ENCODE data around the gene SPATA6L. TPM values are rescaled to one million over a fixed set of nuclear protein-coding genes. Genes with fewer than 3 reads are reported as not detected.

SPATA6L gene
- total RNA-seq, 1 donor from 2014 or later = not detected

DNA sequence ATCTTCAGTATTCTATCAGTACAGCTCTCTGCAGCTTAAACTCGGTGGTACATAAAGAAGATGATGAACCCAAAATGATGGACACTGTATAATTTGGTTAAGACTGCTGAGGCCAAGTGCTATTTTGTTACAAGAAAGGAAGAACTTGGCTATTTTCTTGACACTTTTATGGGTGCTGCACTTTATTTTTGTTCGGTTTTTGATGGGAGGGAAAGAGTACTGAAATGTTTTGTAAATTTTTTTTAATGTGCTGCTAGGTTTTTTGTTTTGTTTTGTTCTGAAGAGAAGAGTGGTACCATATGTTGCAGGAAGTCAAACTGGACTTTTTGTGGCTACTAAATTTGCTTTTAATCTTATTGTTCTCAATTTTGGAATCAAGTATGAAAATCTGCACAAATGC is 39.7 kb upstream of the SPATA6L start:
- TF ChIP-seq, protein P1, sequence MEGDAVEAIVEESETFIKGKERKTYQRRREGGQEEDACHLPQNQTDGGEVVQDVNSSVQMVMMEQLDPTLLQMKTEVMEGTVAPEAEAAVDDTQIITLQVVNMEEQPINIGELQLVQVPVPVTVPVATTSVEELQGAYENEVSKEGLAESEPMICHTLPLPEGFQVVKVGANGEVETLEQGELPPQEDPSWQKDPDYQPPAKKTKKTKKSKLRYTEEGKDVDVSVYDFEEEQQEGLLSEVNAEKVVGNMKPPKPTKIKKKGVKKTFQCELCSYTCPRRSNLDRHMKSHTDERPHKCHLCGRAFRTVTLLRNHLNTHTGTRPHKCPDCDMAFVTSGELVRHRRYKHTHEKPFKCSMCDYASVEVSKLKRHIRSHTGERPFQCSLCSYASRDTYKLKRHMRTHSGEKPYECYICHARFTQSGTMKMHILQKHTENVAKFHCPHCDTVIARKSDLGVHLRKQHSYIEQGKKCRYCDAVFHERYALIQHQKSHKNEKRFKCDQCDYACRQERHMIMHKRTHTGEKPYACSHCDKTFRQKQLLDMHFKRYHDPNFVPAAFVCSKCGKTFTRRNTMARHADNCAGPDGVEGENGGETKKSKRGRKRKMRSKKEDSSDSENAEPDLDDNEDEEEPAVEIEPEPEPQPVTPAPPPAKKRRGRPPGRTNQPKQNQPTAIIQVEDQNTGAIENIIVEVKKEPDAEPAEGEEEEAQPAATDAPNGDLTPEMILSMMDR (IDR thresholded peaks at IDR 0.05) = no peak
- H3K9me3 ChIP-seq = no peaks in the 10 kb centered on the region
- H3K4me3 ChIP-seq = no peak overlapping the region
- intact Hi-C loops (cut with DNase I) = no loop called here
- H3K27ac ChIP-seq = no peak overlapping the region
- no peaks in the 10 kb centered on the region for H3K27me3 ChIP-seq
- H3K36me3 ChIP-seq = peaks cover 32 to 51% of the 10 kb centered on the region in 2 donors
- no peak for DNase-seq (ENCODE audit: low spot score in 2 of 2)
- no peaks in the 10 kb centered on the region for H3K4me1 ChIP-seq

DNA sequence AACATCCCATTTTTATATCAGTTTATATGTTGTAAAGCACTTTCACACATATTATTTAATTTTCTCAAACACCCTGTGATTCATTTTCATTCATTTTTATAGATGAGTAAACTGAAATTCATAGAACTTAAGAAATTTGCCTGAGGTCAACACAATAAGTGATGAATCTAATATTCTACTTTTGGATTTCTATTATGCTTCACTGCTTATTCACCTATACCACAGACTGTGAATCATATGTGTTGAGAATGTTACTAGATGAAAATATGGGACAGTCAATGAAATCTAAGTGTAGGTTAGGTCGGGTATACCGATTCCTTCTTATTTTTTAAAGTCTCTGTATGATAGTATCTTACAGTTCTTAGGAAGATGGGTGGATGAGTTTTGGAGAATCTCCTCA is 37.8 kb upstream of the SPATA6L start:
- TF ChIP-seq, protein P1 (IDR thresholded peaks at IDR 0.05) = no peak
- DNase-seq (ENCODE audit: low spot score in 2 of 2) = no peak
- Histone ChIP-seq H3K9me3 (no peaks in the 10 kb centered on the region), H3K27ac (no peak overlapping the region), H3K4me1 (no peaks in the 10 kb centered on the region), H3K27me3 (no peaks in the 10 kb centered on the region), H3K4me3 (no peak overlapping the region), H3K36me3 (peaks cover 39 to 52% of the 10 kb centered on the region in 2 donors)
- intact Hi-C loops (cut with DNase I) = no loop called here

DNA sequence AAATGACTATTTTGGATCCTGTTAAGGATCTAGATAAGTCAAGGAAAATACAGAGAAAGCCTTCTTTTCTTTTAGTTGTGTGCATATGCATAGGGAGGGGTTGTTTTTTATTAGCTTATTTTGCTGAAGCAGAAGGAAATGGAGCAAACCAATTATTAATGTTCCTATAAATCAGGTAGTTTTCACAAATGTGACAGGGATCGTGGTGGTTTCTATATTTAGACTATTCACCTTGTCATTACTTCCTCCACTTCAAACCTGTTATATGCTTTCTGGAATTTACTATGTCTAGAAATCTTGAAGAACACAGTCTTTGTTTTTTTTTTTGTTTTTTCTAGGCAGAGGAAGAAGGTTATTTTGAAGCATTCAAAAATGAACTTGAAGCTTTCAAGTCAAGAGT is 35.2 kb upstream of the SPATA6L start:
- H3K4me3 ChIP-seq = no peak overlapping the region
- H3K9me3 ChIP-seq = no peaks in the 10 kb centered on the region
- H3K27me3 ChIP-seq = no peaks in the 10 kb centered on the region
- no peaks in the 10 kb centered on the region for H3K4me1 ChIP-seq
- H3K27ac ChIP-seq = no peak overlapping the region
- TF ChIP-seq, protein P1 (IDR thresholded peaks at IDR 0.05) = no peak
- intact Hi-C loops (cut with DNase I) = no loop called here
- H3K36me3 ChIP-seq = peaks cover 54 to 63% of the 10 kb centered on the region in 2 donors
- no peak for DNase-seq (ENCODE audit: low spot score in 2 of 2)

DNA sequence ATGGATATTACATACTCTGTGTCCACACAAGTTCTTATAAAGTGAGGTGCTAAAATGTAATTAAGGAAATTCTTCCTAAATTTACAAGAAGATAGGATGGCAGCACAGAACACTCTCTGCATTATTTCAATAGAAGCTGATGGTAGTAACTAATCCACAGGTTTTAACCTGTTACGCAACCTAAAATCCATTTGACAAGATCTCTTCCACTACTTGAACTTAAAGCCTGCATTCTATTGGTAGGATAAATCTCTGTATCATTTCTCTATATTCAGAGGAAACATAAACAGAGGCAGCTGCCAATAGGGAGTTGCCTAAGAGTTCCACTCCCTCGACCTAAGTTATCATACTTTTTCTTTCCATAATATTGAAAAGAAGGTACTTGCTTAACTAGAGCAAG is 34.7 kb upstream of the SPATA6L start:
- DNase-seq (ENCODE audit: low spot score in 2 of 2) = no peak
- H3K27ac ChIP-seq = no peak overlapping the region
- H3K9me3 ChIP-seq = no peaks in the 10 kb centered on the region
- TF ChIP-seq, protein P1 (IDR thresholded peaks at IDR 0.05) = no peak
- peaks cover 49 to 59% of the 10 kb centered on the region in 2 donors for H3K36me3 ChIP-seq
- H3K4me3 ChIP-seq = no peak overlapping the region
- intact Hi-C loops (cut with DNase I) = no loop called here
- H3K27me3 ChIP-seq = no peaks in the 10 kb centered on the region
- no peaks in the 10 kb centered on the region for H3K4me1 ChIP-seq

DNA sequence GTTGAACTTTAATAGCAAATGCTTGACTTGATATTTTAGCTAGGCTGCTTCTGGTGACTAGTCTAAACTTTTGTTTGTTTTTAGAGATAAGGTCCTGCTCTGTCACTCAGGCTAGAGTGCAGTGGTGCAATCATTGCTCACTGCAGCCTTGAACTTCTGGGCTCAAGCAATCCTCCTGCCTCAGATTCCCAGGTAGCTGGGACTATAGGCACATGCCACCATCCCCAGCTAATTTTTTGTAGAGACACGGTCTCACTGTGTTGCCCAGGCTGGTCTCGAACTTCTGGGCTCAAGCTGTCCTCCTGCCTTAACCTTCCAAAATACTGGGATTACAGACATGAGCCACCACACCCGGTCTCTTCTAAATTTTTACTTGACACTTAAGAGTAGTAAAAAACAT is 33.8 kb upstream of the SPATA6L start:
- H3K4me1 ChIP-seq = no peaks in the 10 kb centered on the region
- H3K27ac ChIP-seq = no peak overlapping the region
- no peaks in the 10 kb centered on the region for H3K9me3 ChIP-seq
- TF ChIP-seq, protein P1 (IDR thresholded peaks at IDR 0.05) = no peak
- intact Hi-C loops (cut with DNase I) = no loop called here
- no peak overlapping the region for H3K4me3 ChIP-seq
- no peak for DNase-seq (ENCODE audit: low spot score in 2 of 2)
- no peaks in the 10 kb centered on the region for H3K27me3 ChIP-seq
- peaks cover 49 to 56% of the 10 kb centered on the region in 2 donors for H3K36me3 ChIP-seq

DNA sequence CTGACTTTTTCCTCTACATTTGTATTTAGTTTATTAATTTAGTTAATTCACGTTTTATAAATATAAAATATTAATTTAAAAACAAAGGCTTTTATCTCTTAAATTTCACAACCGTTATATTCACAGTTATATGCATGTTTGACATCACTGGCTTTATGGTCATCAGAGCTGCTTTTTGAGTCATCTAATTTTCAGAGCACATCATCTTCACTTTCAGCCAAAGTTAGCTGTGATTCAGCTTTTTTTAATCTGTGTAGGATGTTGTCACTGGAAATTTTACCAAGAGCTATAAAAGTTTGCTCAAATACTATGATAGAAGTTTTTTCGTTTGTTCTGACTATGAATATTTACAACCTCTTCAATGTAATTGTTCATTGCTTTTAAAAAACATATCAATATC is 25.5 kb upstream of the SPATA6L start:
- TF ChIP-seq, protein P1 (IDR thresholded peaks at IDR 0.05) = no peak
- Histone ChIP-seq H3K36me3 (peaks cover 1 to 24% of the 10 kb centered on the region in 2 donors), H3K9me3 (no peaks in the 10 kb centered on the region), H3K4me3 (no peak overlapping the region), H3K27me3 (no peaks in the 10 kb centered on the region), H3K4me1 (peaks cover 0 to 38% of the 10 kb centered on the region in 2 donors), H3K27ac (no peak overlapping the region)
- DNase-seq (ENCODE audit: low spot score in 2 of 2) = no peak
- intact Hi-C loops (cut with DNase I) = no loop called here
